ENCODE measurements around the gene GPX3. TPM values are rescaled to one million over a fixed set of nuclear protein-coding genes. Genes with fewer than 3 reads are reported as not detected.
A peak's percentile ranks its signal among the peaks of the same experiment; 100 is the strongest.

GPX3 gene
- total RNA-seq, 1 experiment from 2014 or later, result 86.6 TPM

GRCh38 chr5:151055336-151055735, 34.9 kb downstream of the GPX3 start:
- intact Hi-C loops (cut with micrococcal nuclease; ENCODE audit: unreplicated experiment), result no loop called here
- no TSS peak for BruUV-seq (replicated peaks)
- Mint-ChIP-seq H3K4me3 (ENCODE audit: unreplicated experiment) (no peak overlapping the region), H3K27ac (ENCODE audit: unreplicated experiment) (peak overlapping the region; percentile 48), H3K9me3 (ENCODE audit: unreplicated experiment) (no peaks in the 10 kb centered on the region), H3K4me1 (ENCODE audit: low read depth, unreplicated experiment) (peaks cover 10% of the 10 kb centered on the region), H3K36me3 (ENCODE audit: insufficient read depth, unreplicated experiment) (peaks cover 39% of the 10 kb centered on the region), H3K27me3 (ENCODE audit: insufficient read depth, unreplicated experiment) (no peaks in the 10 kb centered on the region)
- TF ChIP-seq, protein P1, sequence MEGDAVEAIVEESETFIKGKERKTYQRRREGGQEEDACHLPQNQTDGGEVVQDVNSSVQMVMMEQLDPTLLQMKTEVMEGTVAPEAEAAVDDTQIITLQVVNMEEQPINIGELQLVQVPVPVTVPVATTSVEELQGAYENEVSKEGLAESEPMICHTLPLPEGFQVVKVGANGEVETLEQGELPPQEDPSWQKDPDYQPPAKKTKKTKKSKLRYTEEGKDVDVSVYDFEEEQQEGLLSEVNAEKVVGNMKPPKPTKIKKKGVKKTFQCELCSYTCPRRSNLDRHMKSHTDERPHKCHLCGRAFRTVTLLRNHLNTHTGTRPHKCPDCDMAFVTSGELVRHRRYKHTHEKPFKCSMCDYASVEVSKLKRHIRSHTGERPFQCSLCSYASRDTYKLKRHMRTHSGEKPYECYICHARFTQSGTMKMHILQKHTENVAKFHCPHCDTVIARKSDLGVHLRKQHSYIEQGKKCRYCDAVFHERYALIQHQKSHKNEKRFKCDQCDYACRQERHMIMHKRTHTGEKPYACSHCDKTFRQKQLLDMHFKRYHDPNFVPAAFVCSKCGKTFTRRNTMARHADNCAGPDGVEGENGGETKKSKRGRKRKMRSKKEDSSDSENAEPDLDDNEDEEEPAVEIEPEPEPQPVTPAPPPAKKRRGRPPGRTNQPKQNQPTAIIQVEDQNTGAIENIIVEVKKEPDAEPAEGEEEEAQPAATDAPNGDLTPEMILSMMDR (IDR thresholded peaks at IDR 0.05; ENCODE audit: insufficient read depth in 1 of 2, low read depth in 1 of 2, low read length in 1 of 2, severe bottlenecking in 1 of 2, unreplicated experiment in 1 of 2), result no peak
- ChIA-PET POLR2A (no interaction called here), CTCF (interaction anchor here (1.4 kb wide), 1 partner anchor 60 kb away, joined by 3 read pairs; no protein-coding TSS in a partner anchor)
- Histone ChIP-seq H3K4me3 (ENCODE audit: low read depth, low read length) (no peak overlapping the region), H3K27me3 (replicated peaks; ENCODE audit: control insufficient read depth, insufficient read depth, low read length) (no peaks in the 10 kb centered on the region), H3K9me3 (no peaks in the 10 kb centered on the region), H3K4me1 (peaks cover 6% of the 10 kb centered on the region; the same call in 1 of the 2 replicates), H3K36me3 (ENCODE audit: control insufficient read depth, insufficient read depth, low read length) (peaks cover 2% of the 10 kb centered on the region; the same call in 1 of the 2 replicates)
- no peak for DNase-seq

GRCh38 chr5:151056379-151057325, 36.3 kb downstream of the GPX3 start:
- TF ChIP-seq, protein P1 (IDR thresholded peaks at IDR 0.05; ENCODE audit: insufficient read depth in 1 of 2, low read depth in 1 of 2, low read length in 1 of 2, severe bottlenecking in 1 of 2, unreplicated experiment in 1 of 2), result no peak
- Mint-ChIP-seq H3K4me1 (ENCODE audit: low read depth, unreplicated experiment) (peaks cover 10% of the 10 kb centered on the region), H3K27me3 (ENCODE audit: insufficient read depth, unreplicated experiment) (no peaks in the 10 kb centered on the region), H3K9me3 (ENCODE audit: unreplicated experiment) (no peaks in the 10 kb centered on the region), H3K4me3 (ENCODE audit: unreplicated experiment) (no peak overlapping the region), H3K27ac (ENCODE audit: unreplicated experiment) (no peak overlapping the region), H3K36me3 (ENCODE audit: insufficient read depth, unreplicated experiment) (peaks cover 46% of the 10 kb centered on the region)
- BruUV-seq (replicated peaks), result no TSS peak
- intact Hi-C loops (cut with micrococcal nuclease; ENCODE audit: unreplicated experiment), result no loop called here
- no peaks in the 10 kb centered on the region for H3K9me3 ChIP-seq
- H3K4me1 ChIP-seq, result peaks cover 6% of the 10 kb centered on the region; the same call in 1 of the 2 replicates
- H3K27me3 ChIP-seq (replicated peaks; ENCODE audit: control insufficient read depth, insufficient read depth, low read length), result no peaks in the 10 kb centered on the region
- DNase-seq, result no peak
- ChIA-PET CTCF (no interaction called here), POLR2A (no interaction called here)
- H3K4me3 ChIP-seq (ENCODE audit: low read depth, low read length), result no peak overlapping the region
- no peaks in the 10 kb centered on the region; the same call in 1 of the 2 replicates for H3K36me3 ChIP-seq (ENCODE audit: control insufficient read depth, insufficient read depth, low read length)

DNA sequence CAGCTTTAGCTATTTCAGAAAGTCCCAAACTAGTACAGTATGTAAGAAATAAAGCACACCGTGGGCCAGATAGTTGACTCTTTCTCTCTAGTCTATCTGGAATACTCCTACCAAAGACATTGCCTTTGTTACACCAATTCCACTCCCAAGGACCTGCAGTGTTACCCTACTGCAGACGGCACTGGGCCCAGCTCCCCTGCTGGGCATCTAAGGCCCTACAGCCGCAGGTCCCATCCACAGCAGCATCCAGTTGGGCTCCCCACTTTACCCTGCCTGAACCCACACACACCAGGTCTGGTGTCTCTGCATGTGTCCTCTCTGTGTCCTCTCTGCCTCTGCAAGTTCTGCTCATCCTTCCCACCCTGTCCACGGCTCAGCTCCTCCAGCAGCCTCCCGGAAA, 37.9 kb downstream of the GPX3 start:
- no peak for DNase-seq
- intact Hi-C loops (cut with micrococcal nuclease; ENCODE audit: unreplicated experiment), result no loop called here
- Histone ChIP-seq H3K27me3 (replicated peaks; ENCODE audit: control insufficient read depth, insufficient read depth, low read length) (no peaks in the 10 kb centered on the region), H3K4me1 (peaks cover 6% of the 10 kb centered on the region; the same call in 1 of the 2 replicates), H3K36me3 (ENCODE audit: control insufficient read depth, insufficient read depth, low read length) (peaks cover 2% of the 10 kb centered on the region; the same call in 1 of the 2 replicates), H3K9me3 (no peaks in the 10 kb centered on the region), H3K4me3 (ENCODE audit: low read depth, low read length) (no peak overlapping the region)
- no TSS peak for BruUV-seq (replicated peaks)
- H3K36me3 Mint-ChIP-seq (ENCODE audit: insufficient read depth, unreplicated experiment), result peaks cover 44% of the 10 kb centered on the region
- no peak overlapping the region for H3K27ac Mint-ChIP-seq (ENCODE audit: unreplicated experiment)
- no peaks in the 10 kb centered on the region for H3K27me3 Mint-ChIP-seq (ENCODE audit: insufficient read depth, unreplicated experiment)
- H3K4me1 Mint-ChIP-seq (ENCODE audit: low read depth, unreplicated experiment), result peaks cover 10% of the 10 kb centered on the region
- H3K4me3 Mint-ChIP-seq (ENCODE audit: unreplicated experiment), result no peak overlapping the region
- TF ChIP-seq, protein P1 (IDR thresholded peaks at IDR 0.05; ENCODE audit: insufficient read depth in 1 of 2, low read depth in 1 of 2, low read length in 1 of 2, severe bottlenecking in 1 of 2, unreplicated experiment in 1 of 2), result peak in 1 of 2 experiments; percentile 22
- no peaks in the 10 kb centered on the region for H3K9me3 Mint-ChIP-seq (ENCODE audit: unreplicated experiment)
- POLR2A ChIA-PET, result interaction anchor here (0.5 kb wide), 1 partner anchor 35 kb away, joined by 3 read pairs; no protein-coding TSS in a partner anchor
- CTCF ChIA-PET, result interaction anchor here (1.0 to 1.5 kb wide), 3 partner anchors 10 to 107 kb away, joined by 3 to 6 read pairs (median 4); no protein-coding TSS in a partner anchor
